GM21447 (cell line): ENCODE results near the gene FBXO41.

Experiments
- ATAC-seq: cut with Tn5 transposase; IDR thresholded peaks from one replicate; pipeline ENCODE4 v1.9.1; 2021; ENCODE audit not compliant: unreplicated experiment

Gene FBXO41

DNA sequence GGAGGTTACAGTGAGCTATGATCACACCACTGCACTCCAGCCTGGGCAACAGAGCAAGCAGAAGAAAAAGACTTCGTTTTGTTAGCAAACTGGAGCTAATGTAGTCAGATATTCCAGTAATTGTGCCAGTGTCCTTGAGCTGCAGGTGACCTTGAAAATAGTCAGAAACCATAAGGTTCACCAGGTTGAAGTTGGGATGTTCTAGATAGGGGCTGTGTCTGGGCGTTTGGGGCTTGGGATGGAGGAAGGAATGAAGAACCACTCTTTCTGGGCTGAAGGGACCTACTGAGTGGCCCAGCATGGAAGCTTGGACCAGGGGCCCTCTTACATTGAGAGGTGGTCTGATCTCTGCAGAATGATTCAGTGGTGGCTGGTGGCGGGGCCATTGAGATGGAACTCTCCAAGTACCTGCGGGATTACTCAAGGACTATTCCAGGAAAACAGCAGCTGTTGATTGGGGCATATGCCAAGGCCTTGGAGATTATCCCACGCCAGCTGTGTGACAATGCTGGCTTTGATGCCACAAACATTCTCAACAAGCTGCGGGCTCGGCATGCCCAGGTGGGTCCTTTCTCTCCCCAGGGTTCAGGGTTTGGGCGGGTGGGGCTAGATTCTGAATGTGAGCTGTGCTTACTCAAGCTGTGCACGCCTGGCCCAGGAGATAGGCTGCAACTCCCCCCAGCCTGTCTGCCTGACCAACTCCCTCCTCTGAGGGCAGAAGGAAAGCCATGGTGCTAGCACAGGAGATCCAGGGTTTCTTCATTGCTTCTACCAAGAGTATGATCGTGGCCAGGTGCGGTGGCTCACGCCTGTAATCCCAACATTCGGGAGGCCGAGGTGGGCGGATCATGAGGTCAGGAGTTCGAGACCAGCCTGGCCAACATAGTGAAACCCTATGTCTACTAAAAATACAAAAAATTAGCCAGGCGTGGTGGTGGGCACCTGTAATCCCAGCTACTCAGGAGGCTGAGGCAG is 33.1 kb downstream of the FBXO41 start:
- no peak for ATAC-seq

DNA sequence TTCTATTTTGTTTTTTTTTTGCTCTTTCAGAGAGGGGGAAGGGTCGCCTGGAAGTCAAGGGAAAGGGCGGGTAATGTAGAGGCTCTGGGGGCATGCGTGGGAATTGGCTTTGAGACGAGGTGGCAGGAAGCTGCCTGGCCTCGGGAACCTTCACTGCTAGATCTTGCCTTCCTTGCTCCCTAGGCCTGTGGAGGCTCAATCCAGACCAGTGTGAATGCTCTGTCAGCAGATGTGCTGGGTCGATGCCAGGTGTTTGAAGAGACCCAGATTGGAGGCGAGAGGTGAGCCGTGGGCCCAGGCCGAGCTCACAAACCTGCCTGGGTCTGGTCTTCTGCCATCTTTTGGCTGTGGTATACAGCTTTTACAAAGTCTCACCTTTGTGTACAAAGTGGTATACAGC is 34.6 kb downstream of the FBXO41 start:
- ATAC-seq = no peak

DNA sequence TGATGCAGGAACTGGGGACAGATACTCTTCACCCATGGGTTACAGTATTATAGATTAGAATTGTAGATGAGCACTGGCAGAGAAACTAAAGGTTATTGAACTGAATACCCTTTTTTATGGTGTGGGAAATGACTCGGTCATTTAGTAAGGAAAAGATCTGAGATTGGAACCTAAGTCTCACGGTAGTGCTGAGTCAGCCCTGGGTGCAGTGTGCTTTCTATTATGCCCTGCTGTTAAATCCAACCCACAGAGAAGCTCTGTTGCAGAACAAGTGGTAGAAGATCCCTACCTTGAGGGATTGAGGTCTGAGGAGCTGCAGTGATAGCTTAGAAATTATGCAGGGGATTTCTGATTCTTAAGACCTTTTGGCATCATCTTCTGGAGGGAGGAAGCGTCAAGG is 37.4 kb downstream of the FBXO41 start:
- ATAC-seq = no peak

DNA sequence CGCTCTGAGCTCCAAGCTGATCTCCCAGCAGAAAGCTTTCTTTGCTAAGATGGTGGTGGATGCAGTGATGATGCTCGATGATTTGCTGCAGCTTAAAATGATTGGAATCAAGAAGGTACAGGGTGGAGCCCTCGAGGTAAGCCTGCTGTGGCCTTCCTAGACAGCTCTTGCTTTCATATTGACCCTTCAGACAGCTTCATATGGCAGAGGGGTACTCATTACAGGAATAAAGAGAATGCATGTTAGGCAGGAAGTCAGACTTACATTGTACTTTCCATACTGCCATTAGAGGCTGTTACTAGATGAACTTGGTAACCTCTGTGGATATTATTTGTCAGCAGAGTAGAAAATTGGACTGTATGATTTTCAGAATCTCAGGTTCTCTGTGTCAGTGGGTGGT is 39.7 kb downstream of the FBXO41 start:
- no peak for ATAC-seq

DNA sequence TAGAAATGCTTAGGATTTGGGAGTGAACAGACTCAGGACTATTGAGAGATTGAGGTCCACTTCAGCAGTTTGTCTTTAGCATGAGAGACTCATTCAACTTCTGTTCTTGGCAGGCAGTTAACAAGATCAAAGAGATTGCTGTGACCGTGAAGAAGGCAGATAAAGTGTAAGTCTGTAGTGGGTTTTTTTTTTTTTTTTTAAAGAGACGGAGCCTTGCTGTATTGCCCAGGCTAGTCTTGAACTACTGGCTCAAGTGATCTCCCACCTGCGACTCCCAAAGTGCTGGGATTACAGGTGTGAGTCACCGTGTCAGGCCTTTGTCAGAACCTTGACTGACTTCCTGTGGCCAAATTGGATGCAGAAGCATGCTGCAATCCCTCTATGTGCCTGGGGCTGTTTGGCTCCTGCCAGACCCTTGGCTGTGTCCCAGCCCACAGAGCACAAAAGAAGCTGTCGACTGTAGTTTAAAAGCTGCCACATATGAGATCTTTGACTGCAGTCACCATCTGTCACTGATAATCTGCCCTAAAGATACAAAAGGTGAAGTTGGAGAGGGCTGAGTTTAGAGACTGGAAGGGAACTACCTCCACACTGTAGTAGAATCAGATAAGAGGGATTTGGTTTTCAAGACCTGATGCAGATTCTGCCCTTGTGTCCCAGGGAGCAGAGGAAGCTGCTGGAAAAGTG is 40.3 kb downstream of the FBXO41 start:
- no peak for ATAC-seq

DNA sequence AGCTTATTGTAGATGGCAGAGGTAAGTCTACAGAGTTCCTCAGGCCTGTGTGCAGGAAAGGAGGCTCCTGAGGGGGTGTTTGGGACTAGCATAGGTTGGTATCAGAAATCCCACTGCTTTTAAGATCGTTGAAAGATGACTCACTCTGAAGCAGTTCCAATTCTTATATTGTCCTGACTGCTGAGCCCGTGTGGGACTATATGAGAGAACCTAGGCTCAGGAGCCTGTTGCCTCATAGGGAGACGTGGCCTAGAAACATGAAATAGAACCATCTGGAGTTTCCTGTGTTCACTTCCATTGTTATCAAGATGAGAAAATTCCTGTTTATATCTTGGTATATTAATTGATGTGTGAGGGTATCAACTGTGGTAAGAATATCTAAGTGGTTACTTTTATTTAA is 44.5 kb downstream of the FBXO41 start:
- no peak for ATAC-seq

DNA sequence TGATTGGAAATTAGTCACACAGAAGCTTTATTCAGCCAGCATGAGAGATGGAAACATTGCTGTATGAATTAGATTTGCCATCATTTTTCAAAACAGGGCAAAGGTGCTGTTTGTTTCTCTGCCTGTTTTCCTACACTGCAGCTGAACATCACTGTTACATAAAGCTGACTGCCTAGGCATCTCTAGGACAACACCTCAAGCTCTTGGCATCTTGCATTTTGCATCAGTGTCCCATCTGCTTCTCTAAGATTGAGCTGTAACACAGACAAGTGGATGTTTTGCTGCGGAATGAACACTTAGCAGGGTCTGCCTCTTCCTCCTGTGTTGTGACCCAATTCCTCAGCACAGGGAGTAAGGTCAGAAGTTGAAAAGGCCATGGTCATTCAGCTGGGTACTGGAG is 45.3 kb downstream of the FBXO41 start:
- ATAC-seq = no peak

DNA sequence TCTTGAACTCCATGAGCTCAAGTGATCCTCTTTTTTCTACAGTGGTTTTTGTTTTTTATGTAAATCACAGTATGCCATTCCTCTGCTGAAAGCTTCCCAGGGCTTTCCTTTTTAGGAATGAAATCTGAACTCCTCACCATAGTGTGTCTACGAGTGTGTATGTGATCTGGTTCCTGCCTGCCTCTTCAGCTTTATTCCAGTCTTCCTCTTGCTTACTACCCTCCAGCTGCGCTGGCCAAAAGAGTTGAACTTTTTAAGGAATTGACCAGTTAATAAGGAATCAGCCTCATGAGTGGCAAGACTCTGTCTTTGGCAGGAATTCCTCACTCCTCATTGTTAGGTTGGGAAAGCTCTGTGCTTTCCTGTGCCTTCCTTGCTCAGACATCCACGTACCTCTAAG is 46.1 kb downstream of the FBXO41 start:
- no peak for ATAC-seq

DNA sequence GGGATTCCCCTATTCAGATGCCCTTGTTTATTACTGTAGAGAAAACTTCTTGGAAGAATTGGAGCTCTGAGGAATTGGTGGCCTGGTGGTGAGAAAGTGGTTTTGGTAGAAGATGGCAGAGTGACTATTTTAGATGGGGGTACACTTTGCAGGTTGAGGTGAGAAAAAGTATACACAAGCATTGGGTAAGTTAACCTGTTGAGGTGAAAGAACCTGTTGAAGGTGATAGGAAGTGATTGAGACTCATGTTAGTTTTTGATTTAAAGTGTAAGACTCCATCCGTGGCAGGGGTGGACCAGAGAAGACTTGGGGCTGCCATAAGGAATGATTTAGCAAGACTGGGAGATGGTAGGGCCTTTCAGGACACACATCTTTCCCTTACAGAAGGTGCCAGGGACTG is 47.1 kb downstream of the FBXO41 start:
- ATAC-seq = no peak

DNA sequence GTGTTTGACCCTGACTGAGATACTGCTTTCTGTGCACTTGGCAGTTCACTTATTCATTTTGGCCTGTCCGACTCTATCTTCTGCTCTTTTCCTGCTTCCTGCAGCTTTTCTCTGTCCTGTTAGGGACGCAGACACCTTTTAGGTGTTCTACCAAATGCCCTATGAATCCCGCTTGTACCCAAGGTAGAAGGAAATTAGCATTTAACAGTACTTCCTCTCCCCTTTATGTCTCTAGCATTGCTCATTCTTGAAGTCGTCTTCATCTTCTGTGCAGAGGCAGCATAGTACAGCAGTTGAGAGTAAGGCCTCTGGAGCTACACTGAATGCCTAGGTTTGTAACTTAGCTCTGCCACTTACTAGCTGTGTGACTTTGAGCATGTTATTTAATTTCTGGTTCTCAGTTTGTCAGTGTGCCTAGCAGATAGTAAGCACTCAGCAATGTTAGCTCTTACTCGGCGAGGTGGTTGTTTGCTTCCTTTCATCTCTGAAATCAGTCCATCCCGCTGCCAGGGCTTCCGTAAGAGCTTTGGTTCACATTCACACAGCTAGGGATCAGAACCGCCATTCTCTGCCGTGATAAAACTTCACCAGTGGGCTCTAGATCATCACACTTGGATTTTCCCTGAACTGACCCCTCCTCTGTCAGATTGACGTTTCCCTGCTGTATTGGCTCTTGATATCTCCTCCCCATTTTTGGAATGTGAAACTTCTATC is 48.8 kb downstream of the FBXO41 start:
- ATAC-seq = no peak

DNA sequence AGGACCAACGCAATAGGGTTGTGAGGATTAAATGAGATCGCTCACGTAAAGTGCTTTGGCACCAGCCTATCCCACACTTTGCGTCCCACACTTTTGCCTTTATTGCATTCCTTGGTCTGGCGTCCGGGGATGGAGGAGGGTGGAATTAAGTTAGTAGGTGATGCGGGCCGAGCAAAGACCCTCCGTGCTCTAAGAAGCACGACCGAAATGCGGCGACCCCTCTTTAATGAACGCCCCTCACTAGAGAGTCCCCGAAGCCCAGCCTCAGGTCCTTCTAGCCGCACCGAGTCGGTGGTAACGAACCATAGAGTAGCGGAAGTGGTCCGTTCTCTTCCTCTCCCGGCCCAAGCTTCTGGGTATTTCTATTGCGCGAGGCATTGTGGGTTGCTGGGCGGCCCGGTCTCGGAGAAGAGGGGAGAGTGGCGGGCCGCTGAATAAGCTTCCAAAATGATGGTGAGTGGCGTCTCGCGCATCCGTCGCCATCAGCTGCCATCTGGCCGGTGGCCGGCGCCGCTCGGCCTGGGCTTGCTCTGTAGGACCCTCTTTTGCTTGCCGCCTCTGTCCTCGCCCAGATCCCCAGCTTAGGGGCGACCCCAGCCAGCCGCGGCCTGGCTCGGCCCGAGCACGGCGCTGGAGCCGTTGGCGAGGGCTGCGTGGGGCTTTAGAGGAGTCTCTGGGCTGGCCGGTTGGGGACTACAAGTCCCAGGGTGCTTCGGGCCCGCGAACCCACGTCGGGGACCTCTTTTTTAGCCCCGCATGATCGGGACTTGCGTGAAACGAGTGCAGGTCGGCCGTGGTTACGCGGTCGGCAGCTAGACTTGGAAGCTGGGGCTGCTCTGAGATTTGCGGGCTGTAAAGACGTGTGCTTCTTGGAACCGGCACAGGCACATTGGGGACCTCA is 50.1 kb downstream of the FBXO41 start, which contains the start of gene CCT7:
CCT7 (plus strand) TSS at position 377 of the 901 bp plus-strand sequence; CDS start at position 448, 71 bp downstream.
- peak; percentile 60 for ATAC-seq

DNA sequence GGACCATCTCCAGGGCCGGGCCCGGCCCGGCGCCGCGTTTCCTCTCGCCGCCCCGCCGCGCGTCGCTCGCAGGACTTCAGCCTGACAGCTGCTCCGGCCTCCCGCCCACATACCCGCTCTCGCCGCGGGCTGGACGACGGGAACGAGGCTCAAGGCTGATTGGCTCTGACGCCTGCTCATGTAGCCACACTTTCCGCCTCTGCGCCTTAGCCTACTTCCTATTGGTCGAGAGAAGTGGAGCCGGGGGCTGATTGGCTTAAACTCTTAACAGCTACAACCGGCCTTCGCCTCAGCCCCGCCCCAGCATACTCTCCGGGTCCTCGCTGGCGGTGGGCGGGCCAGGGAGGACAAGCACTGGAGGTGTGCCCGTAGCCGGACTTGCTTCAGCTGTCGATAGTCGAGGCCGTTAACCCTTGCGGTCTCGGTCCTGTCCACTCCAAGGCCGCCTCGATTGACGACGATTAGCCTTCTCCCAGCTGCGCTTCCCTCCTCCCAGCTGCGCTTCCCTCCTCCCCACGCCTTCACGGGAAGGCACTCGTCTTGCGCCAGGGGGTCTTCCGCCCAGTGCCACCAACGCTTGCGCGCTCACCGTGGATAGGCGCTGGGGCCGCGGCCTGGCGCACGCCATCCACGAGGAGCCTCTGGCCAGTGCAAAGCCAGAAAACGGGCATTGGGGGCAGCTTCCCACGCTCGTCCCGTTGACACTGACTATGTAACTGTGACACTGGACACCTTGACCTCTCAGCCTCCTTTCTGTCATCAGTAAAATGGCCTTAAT is 50.9 kb downstream of the FBXO41 start, which contains the start of gene PRADC1:
PRADC1 (minus strand) TSS at position 86 of the 778 bp plus-strand sequence; CDS start at position 7, 79 bp downstream.
- ATAC-seq = peak; percentile 90

DNA sequence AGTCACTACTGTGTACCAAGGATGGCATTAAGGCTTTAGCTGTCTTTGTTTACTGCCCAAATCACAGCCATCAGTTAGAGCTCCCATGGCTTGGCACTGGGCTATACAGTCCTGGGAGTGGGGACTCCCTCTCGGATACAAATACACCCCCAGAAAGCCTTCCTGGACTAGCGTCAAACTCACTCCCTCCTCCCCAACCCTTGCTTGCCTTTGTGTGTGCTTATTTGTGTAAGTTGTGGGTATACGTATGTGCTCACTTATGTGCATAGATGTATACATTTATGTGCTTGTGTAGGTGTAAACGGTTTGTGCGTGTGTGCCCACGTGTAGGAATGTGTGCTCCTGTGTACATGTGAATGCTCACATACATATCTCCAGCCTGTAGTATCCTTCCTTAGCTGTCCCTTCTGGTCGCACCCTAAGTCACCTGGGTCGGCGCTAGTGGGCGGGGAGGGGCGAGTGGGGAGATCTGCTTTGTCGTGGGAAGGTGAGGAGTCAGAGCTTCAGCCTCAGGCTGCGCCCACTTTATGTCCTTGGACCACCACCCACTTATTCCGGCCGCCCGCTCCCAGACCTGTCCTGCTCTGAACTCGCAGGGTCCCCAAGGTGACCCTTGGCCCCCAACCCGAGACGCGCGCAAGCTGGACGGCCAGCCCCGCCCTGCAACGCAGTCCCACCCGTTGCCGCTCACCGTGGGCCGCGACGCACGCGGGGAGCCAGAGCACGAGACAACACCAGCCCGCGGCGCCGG is 51.7 kb downstream of the FBXO41 start:
- no peak for ATAC-seq

DNA sequence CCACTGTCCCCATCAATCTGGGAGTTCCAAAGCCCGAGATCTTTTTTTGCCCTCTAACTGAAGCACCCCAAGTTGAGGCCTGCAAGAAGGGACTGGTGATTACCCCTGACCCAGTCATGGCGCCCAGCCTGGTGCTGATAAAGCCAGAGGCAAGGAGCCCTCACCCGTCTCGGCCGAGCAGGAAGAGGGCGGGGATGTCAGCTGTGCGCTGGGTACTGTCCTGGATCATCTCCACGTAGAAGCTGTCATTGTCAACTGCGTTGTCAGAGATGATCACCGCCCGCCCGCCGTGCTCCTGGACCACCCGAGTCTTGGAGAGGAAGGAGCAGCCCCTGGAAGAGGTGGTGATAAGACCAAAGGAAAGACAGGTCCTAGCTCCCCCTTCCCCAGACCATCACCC is 55.6 kb downstream of the FBXO41 start:
- ATAC-seq = no peak

DNA sequence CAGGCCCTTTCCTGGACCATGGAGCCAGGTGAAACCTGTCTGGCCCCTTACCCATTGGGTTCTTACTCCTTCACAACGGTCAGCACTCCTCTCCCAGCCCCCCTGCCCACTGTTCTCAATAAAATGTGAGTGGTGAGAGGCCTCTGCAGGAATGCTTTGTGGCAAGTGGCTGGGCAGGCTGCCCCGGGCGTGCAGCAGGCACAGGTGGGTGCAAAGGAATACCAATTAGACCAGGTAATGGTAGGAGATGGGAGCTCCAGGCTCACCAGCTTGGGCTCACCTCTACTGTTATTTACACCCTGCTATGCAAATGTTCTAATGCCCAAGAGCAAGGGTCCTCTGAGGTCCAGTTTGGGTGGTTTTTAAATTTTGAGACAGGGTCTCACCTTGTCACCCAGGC is 57.2 kb downstream of the FBXO41 start:
- ATAC-seq = no peak

DNA sequence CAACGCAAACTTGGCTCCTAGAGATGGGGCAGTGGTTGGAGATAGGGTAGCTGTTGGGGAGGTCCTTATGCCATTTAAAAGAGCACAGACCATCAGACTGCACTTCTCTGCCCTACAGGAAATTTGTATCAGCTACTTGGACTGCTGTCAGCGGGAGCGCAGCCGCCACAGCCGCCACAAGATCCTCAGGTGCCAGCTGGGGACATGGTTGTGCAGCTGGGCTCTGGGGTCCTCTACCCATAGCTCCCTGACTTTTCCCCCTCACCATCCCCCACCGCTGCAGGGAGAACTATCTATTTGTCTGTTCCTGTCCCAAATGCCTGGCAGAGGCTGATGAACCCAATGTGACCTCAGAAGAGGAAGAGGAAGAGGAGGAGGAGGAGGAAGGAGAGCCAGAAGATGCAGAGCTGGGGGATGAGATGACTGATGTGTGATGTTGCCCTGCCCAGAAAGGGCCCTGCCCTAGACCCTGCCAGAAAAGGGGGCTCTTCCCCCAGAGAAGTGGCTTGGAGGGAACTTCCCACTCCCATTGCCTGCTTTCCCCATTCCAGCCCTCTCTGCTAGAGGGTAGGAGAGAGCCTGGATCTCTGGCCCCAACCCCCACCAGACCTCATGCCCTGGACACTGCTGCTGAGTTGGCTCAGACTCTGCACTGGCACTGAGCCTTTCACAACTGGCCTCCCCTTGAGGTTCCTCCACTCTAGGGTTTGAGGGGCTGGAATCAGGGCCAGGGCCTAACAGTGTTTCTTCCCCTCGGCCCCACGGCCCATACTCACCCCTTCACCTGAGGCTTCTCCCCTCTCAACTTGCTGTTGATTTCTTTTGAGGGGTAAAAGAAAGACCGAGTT is 58.5 kb downstream of the FBXO41 start:
- ATAC-seq = no peak

DNA sequence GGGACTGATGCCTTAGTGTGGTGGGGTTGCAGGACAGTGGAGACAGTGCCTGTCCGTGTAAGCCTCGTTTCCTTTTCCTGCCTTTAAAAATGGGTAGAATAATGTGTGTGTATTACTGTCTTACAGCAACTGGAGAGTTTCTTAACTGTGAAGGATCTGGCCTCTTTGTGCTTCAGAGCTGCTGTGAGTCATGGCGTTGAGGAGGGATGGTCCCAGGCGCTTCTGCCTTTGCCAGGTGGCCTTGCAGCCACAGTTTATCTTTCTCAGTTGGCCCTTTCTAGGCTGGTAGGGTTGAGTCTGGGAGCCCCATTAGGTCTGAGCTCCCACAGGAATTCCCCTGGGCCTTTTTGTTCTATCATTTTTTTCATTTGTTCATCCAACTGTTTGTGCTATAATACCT is 60.5 kb downstream of the FBXO41 start:
- no peak for ATAC-seq

DNA sequence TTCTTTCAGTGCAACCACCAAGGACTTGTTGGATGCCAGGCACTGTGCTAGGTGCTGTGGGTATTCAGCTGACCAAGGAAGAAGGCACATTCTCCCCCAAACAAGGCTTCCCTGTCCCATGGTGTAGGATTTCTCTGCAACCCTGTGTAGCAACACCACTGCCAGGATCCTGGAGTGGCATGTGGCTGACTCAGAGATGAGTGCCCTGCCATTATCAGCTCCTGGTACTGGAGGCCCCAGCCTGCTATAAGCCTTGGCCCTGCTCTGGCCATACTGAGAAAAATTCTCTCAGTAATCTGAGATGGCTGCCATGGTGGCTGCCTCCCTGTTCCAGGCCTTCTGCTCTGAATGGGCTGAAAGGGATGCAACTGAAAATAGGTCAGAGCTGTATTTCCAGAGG is 66.0 kb downstream of the FBXO41 start:
- ATAC-seq = no peak
